ENCODE data around the gene PDSS2.

Gene PDSS2

GRCh38 chr6:107383705-107384104 is 75.7 kb downstream of the PDSS2 start:
- no peak for TF ChIP-seq REST (IDR thresholded peaks at IDR 0.05; ENCODE audit: insufficient read depth in 1 of 2, low read depth in 2 of 2, low read length in 2 of 2)
- no peak for TF ChIP-seq FOXP2 (optimal IDR thresholded peaks at IDR 0.05; ENCODE audit: borderline replicate concordance, extremely low read depth, extremely low read length, insufficient read depth)
- no peak for TF ChIP-seq POLR2AphosphoS5 (IDR thresholded peaks at IDR 0.05; ENCODE audit: low read depth, low read length)
- TF ChIP-seq TAF1 (IDR thresholded peaks at IDR 0.05; ENCODE audit: borderline replicate concordance, insufficient read depth, low read length), result no peak
- TF ChIP-seq SIN3A (IDR thresholded peaks at IDR 0.05; ENCODE audit: borderline replicate concordance, insufficient read depth, low read length), result no peak

GRCh38 chr6:107374264-107374663 is 85.1 kb downstream of the PDSS2 start:
- TF ChIP-seq FOXP2 (optimal IDR thresholded peaks at IDR 0.05; ENCODE audit: borderline replicate concordance, extremely low read depth, extremely low read length, insufficient read depth) (no peak), POLR2AphosphoS5 (IDR thresholded peaks at IDR 0.05; ENCODE audit: low read depth, low read length) (no peak), TAF1 (IDR thresholded peaks at IDR 0.05; ENCODE audit: borderline replicate concordance, insufficient read depth, low read length) (no peak), SIN3A (IDR thresholded peaks at IDR 0.05; ENCODE audit: borderline replicate concordance, insufficient read depth, low read length) (no peak), REST (IDR thresholded peaks at IDR 0.05; ENCODE audit: insufficient read depth in 1 of 2, low read depth in 2 of 2, low read length in 2 of 2) (no peak)

DNA sequence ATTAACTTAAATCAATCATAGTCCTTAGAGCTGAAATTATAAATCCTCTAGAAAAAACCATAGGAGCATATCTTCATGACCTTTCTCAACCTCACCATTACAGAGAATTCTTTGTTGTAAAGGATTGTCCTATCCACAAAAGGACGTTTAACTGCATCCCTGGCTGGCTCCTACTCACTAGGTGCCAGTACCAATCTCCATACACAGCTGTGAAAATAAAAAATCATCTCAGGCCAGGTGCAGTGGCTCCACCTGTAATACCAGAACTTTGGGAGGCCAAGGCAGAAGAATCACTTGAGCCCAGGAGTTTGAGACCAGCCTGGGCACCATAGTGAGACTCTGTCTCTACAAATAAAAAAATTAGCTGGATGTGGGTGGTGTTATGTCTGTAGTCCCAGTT is 89.9 kb downstream of the PDSS2 start:
- no peak for TF ChIP-seq SIN3A (IDR thresholded peaks at IDR 0.05; ENCODE audit: borderline replicate concordance, insufficient read depth, low read length)
- no peak for TF ChIP-seq POLR2AphosphoS5 (IDR thresholded peaks at IDR 0.05; ENCODE audit: low read depth, low read length)
- no peak for TF ChIP-seq REST (IDR thresholded peaks at IDR 0.05; ENCODE audit: insufficient read depth in 1 of 2, low read depth in 2 of 2, low read length in 2 of 2)
- no peak for TF ChIP-seq TAF1 (IDR thresholded peaks at IDR 0.05; ENCODE audit: borderline replicate concordance, insufficient read depth, low read length)
- no peak for TF ChIP-seq FOXP2 (optimal IDR thresholded peaks at IDR 0.05; ENCODE audit: borderline replicate concordance, extremely low read depth, extremely low read length, insufficient read depth)

GRCh38 chr6:107368471-107368870 is 90.9 kb downstream of the PDSS2 start:
- TF ChIP-seq SIN3A (IDR thresholded peaks at IDR 0.05; ENCODE audit: borderline replicate concordance, insufficient read depth, low read length) (no peak), TAF1 (IDR thresholded peaks at IDR 0.05; ENCODE audit: borderline replicate concordance, insufficient read depth, low read length) (no peak), REST (IDR thresholded peaks at IDR 0.05; ENCODE audit: insufficient read depth in 1 of 2, low read depth in 2 of 2, low read length in 2 of 2) (no peak), FOXP2 (optimal IDR thresholded peaks at IDR 0.05; ENCODE audit: borderline replicate concordance, extremely low read depth, extremely low read length, insufficient read depth) (no peak), POLR2AphosphoS5 (IDR thresholded peaks at IDR 0.05; ENCODE audit: low read depth, low read length) (no peak)

All from PFSK-1 (cell line).